Ascending aorta (tissue), 2 donors: ENCODE results near the gene LIMCH1. TPM values are rescaled to one million over a fixed set of nuclear protein-coding genes. Genes with fewer than 3 reads are reported as not detected.
"Not testable (repeated sequence)": the region's sequence is repeated elsewhere in the genome, so short reads cannot be mapped to it uniquely, and the experiment has no call there.

ENCODE experiments used
- DNase-seq, 2 donors: peaks; one replicate each; pipeline ENCODE4 v3.0.0-alpha.2; 2019; ENCODE audit warnings: low spot score in 2 of 2
- H3K27ac ChIP-seq, 2 donors: fragments of 200-600 bp; sonication (generic); one replicate each; pipeline ENCODE4 v1.5.1; 2016 to 2017; ENCODE audit warnings: mild to moderate bottlenecking in 1 of 2
- H3K27me3 ChIP-seq: fragments of 200-600 bp; sonication (generic); one replicate; pipeline ENCODE4 v1.5.1; 2017
- H3K36me3 ChIP-seq, 2 donors: fragments of 200-600 bp; sonication (generic); one replicate each; pipeline ENCODE4 v1.5.1; 2016
- H3K4me1 ChIP-seq, 2 donors: fragments of 200-600 bp; sonication (generic); one replicate each; pipeline ENCODE4 v1.5.1; 2016 to 2017; ENCODE audit warnings: mild to moderate bottlenecking in 1 of 2
- H3K4me3 ChIP-seq, 2 donors: fragments of 200-600 bp; sonication (generic); one replicate each; pipeline ENCODE4 v1.5.1; 2016 to 2017; ENCODE audit warnings: mild to moderate bottlenecking in 1 of 2
- H3K9me3 ChIP-seq, 2 donors: fragments of 200-600 bp; sonication (generic); one replicate each; pipeline ENCODE4 v1.5.1; 2016
- CTCF ChIP-seq, 3 experiments: fragments of 200-600 bp in 2 of 3; fragments of 450-650 bp in 1 of 3; sonication (generic) in 2 of 3; IDR thresholded peaks; one replicate each; pipeline ENCODE4 v1.5.1; 2016 to 2019; ENCODE audit warnings: antibody characterized with exemption in 3 of 3, mild to moderate bottlenecking in 1 of 3, moderate library complexity in 1 of 3
- intact Hi-C: fragments of 100-400 bp; cut with DNase I; formaldehyde crosslinking; loops from one replicate; pipeline ENCODE4 v1.15.1; 2023
- total RNA-seq: library from RNA; depleted of rRNA; stranded (reverse); fragments of >200 nt; gene quantifications from one replicate; pipeline ENCODE4 v1.1.0, GENCODE V29; 2016

LIMCH1 gene
- total RNA-seq, 1 donor from 2014 or later: 44.4 TPM

- Histone ChIP-seq H3K27ac (no peak overlapping the region), H3K4me1 (no peaks in the 10 kb centered on the region), H3K4me3 (no peak overlapping the region), H3K36me3 (peaks cover 0 to 4% of the 10 kb centered on the region in 2 donors), H3K9me3 (no peaks in the 10 kb centered on the region), H3K27me3 (no peaks in the 10 kb centered on the region)
- intact Hi-C loops: no loop called here
- TF ChIP-seq CTCF (IDR thresholded peaks at IDR 0.05): no peak
- DNase-seq: no peak
These were observed 164.8 kb downstream of the LIMCH1 start for GRCh38 chr4:41702770-41703169.

GRCh38 chr4:41703785-41704184 lies 165.8 kb downstream of the LIMCH1 start:
- no peak overlapping the region for H3K4me3 ChIP-seq
- H3K4me1 ChIP-seq: no peaks in the 10 kb centered on the region
- H3K9me3 ChIP-seq: no peaks in the 10 kb centered on the region
- no peak for DNase-seq
- no peak for TF ChIP-seq CTCF (IDR thresholded peaks at IDR 0.05)
- H3K27ac ChIP-seq: no peak overlapping the region
- H3K36me3 ChIP-seq: no peaks in the 10 kb centered on the region
- intact Hi-C loops: no loop called here
- H3K27me3 ChIP-seq: no peaks in the 10 kb centered on the region

GRCh38 chr4:41709844-41710481 lies 172.0 kb downstream of the LIMCH1 start:
- Histone ChIP-seq H3K27ac (no peak overlapping the region), H3K4me3 (no peak overlapping the region), H3K27me3 (no peaks in the 10 kb centered on the region), H3K9me3 (no peaks in the 10 kb centered on the region), H3K36me3 (no peaks in the 10 kb centered on the region), H3K4me1 (no peaks in the 10 kb centered on the region)
- intact Hi-C loops: no loop called here
- TF ChIP-seq CTCF (IDR thresholded peaks at IDR 0.05): no peak
- no peak for DNase-seq

GRCh38 chr4:41711654-41712053 lies 173.7 kb downstream of the LIMCH1 start:
- DNase-seq, H3K27me3 ChIP-seq, intact Hi-C loops, H3K4me3 ChIP-seq, H3K9me3 ChIP-seq, H3K27ac ChIP-seq, H3K4me1 ChIP-seq, H3K36me3 ChIP-seq: not testable (repeated sequence)

GRCh38 chr4:41712425-41712824 lies 174.5 kb downstream of the LIMCH1 start:
- no peaks in the 10 kb centered on the region for H3K4me1 ChIP-seq
- no peak for DNase-seq
- no peak overlapping the region for H3K4me3 ChIP-seq
- intact Hi-C loops: no loop called here
- no peaks in the 10 kb centered on the region for H3K9me3 ChIP-seq
- no peak for TF ChIP-seq CTCF (IDR thresholded peaks at IDR 0.05)
- no peak overlapping the region for H3K27ac ChIP-seq
- no peaks in the 10 kb centered on the region for H3K27me3 ChIP-seq
- no peaks in the 10 kb centered on the region for H3K36me3 ChIP-seq

- Histone ChIP-seq H3K36me3 (no peaks in the 10 kb centered on the region), H3K4me1 (no peaks in the 10 kb centered on the region), H3K9me3 (no peaks in the 10 kb centered on the region), H3K27ac (no peak overlapping the region), H3K4me3 (no peak overlapping the region), H3K27me3 (no peaks in the 10 kb centered on the region)
- no peak for TF ChIP-seq CTCF (IDR thresholded peaks at IDR 0.05)
- no peak for DNase-seq
- intact Hi-C loops: no loop called here
These were observed 175.8 kb downstream of the LIMCH1 start for GRCh38 chr4:41713768-41714167.
